ENCODE measurements around the gene EGF. TPM values are rescaled to one million over a fixed set of nuclear protein-coding genes. Genes with fewer than 3 reads are reported as not detected.

The EGF gene
- total RNA-seq, 5 donors from 2014 or later (not counting 1 experiment from before 2014, with no cell fraction given), result 0.20 TPM; not detected in 4

DNA sequence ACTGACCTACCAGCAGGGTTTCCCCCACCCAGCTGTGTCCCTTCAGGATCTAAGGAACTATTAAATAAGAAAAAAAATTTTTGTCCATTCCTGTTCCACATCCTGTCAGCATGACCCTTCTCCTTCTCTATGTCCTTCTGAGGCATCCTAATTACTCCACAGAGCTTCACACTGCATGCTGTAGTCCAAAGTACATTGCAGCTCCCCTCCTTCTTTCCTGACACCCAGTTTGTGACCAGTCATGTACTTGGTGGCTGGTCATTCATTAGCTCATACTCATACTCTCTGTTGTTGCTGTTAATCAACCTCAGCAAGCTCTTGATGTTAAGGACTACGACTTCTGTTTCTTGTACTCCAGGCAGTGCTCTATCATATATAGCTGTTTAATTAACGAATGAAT lies 2.4 kb upstream of the EGF start:
- H3K9me3 Mint-ChIP-seq, result no peaks in the 10 kb centered on the region
- H3K36me3 Mint-ChIP-seq, result no peaks in the 10 kb centered on the region
- no peak for DNase-seq
- Histone ChIP-seq H3K27ac (ENCODE audit: low read length) (no peak overlapping the region), H3K4me3 (ENCODE audit: control insufficient read depth in 1 of 2, extremely low read depth in 1 of 2, low read length in 1 of 2) (no peak overlapping the region), H3K36me3 (ENCODE audit: control insufficient read depth in 2 of 2, extremely low read depth in 1 of 2, insufficient read depth in 1 of 2, low read length in 1 of 2) (no peaks in the 10 kb centered on the region), H3K9me3 (no peaks in the 10 kb centered on the region), H3K4me1 (ENCODE audit: control insufficient read depth in 1 of 2, extremely low read depth in 1 of 2, insufficient read depth in 2 of 2, low read length in 2 of 2) (no peaks in the 10 kb centered on the region), H3K27me3 (replicated peaks in 1 of 2; ENCODE audit: control insufficient read depth in 2 of 2, extremely low read depth in 1 of 2, insufficient read depth in 2 of 2, low read length in 1 of 2) (peaks cover 0 to 6% of the 10 kb centered on the region in 2 experiments)
- H3K27me3 Mint-ChIP-seq, result peaks cover 38 to 41% of the 10 kb centered on the region in 2 donors
- CTCF ChIA-PET, result interaction anchor here in 1 of 2 donors (1.0 kb wide), 1 partner anchor 9 kb away, joined by 4 read pairs; no protein-coding TSS in a partner anchor
- POLR2A ChIA-PET, result no interaction called here
- no CpG with 5 or more reads among the region's 2 CpGs for WGBS (ENCODE audit: insufficient coverage)
- H3K4me3 Mint-ChIP-seq, result no peak overlapping the region
- ATAC-seq (replicated peaks in 1 of 4), result no peak
- H3K4me1 Mint-ChIP-seq, result no peaks in the 10 kb centered on the region
- H3K27ac Mint-ChIP-seq, result no peak overlapping the region

DNA sequence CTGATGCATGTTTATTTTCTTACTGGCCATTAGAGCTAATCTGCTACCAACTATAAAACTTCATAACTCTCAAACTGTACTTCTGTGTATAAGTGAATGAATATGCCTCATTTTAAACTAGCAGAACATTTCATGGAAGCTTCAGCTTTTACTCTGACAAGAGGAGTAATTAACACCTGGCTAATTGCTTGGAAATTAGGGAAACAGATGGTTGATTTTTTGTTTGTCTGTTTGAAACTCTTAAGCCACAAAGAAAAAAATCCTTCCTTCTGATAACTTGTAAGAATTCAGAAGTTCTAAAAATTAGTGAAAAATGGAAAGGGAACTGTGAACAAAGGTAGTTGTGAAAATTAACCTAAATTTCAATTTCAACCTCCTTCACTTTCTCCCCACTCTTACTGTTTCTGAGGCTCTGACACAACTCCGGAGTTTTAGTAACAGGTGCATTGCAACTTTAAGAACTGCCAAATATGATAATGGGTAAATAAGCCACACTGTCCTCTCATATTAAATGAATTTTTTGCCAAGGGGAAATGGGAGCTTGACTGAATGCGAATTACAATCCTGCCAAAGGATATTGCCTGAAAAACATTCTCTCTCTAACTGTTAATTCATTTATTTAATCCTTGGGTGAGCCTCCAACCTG lies 1.0 kb downstream of the EGF start:
- H3K36me3 Mint-ChIP-seq, result no peaks in the 10 kb centered on the region
- ChIA-PET POLR2A (no interaction called here), CTCF (no interaction called here)
- Histone ChIP-seq H3K4me1 (ENCODE audit: control insufficient read depth in 1 of 2, extremely low read depth in 1 of 2, insufficient read depth in 2 of 2, low read length in 2 of 2) (no peaks in the 10 kb centered on the region), H3K27me3 (replicated peaks in 1 of 2; ENCODE audit: control insufficient read depth in 2 of 2, extremely low read depth in 1 of 2, insufficient read depth in 2 of 2, low read length in 1 of 2) (peaks cover 0 to 6% of the 10 kb centered on the region in 2 experiments), H3K27ac (ENCODE audit: low read length) (no peak overlapping the region), H3K36me3 (ENCODE audit: control insufficient read depth in 2 of 2, extremely low read depth in 1 of 2, insufficient read depth in 1 of 2, low read length in 1 of 2) (no peaks in the 10 kb centered on the region), H3K4me3 (ENCODE audit: control insufficient read depth in 1 of 2, extremely low read depth in 1 of 2, low read length in 1 of 2) (no peak overlapping the region), H3K9me3 (no peaks in the 10 kb centered on the region)
- H3K27ac Mint-ChIP-seq, result no peak overlapping the region
- no peak for ATAC-seq (replicated peaks in 1 of 4)
- WGBS (ENCODE audit: insufficient coverage), result no CpG with 5 or more reads among the region's 2 CpGs
- no peak for DNase-seq
- H3K4me3 Mint-ChIP-seq, result no peak overlapping the region
- H3K4me1 Mint-ChIP-seq, result no peaks in the 10 kb centered on the region
- H3K9me3 Mint-ChIP-seq, result no peaks in the 10 kb centered on the region
- H3K27me3 Mint-ChIP-seq, result peaks cover 23 to 24% of the 10 kb centered on the region in 2 donors

DNA sequence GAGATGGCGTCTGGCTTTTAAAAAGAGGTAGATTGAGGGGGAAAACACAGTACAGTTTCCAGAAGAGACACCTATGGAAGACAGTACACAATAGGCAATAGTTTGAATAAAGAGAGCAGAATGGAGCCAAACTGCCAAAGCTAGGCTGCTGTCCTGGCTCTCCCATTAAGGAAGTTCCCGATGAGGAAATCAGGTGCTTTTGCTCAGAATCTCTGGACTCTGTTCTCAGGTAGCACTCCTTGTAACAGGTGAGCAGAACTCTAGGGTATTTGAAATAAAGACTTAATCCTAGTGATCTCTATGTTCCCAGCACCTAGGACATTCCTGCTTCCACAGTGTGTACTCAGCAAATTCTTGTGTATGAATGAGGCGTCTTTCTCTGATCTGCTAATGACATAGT lies 1.6 kb downstream of the EGF start:
- H3K27me3 ChIP-seq (replicated peaks in 1 of 2; ENCODE audit: control insufficient read depth in 2 of 2, extremely low read depth in 1 of 2, insufficient read depth in 2 of 2, low read length in 1 of 2), result peaks cover 0 to 6% of the 10 kb centered on the region in 2 experiments
- no peaks in the 10 kb centered on the region for H3K4me1 Mint-ChIP-seq
- no peaks in the 10 kb centered on the region for H3K9me3 ChIP-seq
- 67% methylated on average over 2 of the region's 3 CpGs for WGBS (ENCODE audit: insufficient coverage)
- H3K9me3 Mint-ChIP-seq, result no peaks in the 10 kb centered on the region
- ChIA-PET POLR2A (no interaction called here), CTCF (no interaction called here)
- no peak overlapping the region for H3K27ac ChIP-seq (ENCODE audit: low read length)
- no peaks in the 10 kb centered on the region for H3K36me3 ChIP-seq (ENCODE audit: control insufficient read depth in 2 of 2, extremely low read depth in 1 of 2, insufficient read depth in 1 of 2, low read length in 1 of 2)
- H3K4me3 Mint-ChIP-seq, result no peak overlapping the region
- peaks cover 23 to 24% of the 10 kb centered on the region in 2 donors for H3K27me3 Mint-ChIP-seq
- DNase-seq, result no peak
- H3K4me3 ChIP-seq (ENCODE audit: control insufficient read depth in 1 of 2, extremely low read depth in 1 of 2, low read length in 1 of 2), result no peak overlapping the region
- no peaks in the 10 kb centered on the region for H3K4me1 ChIP-seq (ENCODE audit: control insufficient read depth in 1 of 2, extremely low read depth in 1 of 2, insufficient read depth in 2 of 2, low read length in 2 of 2)
- no peak overlapping the region for H3K27ac Mint-ChIP-seq
- ATAC-seq (replicated peaks in 1 of 4), result no peak
- H3K36me3 Mint-ChIP-seq, result no peaks in the 10 kb centered on the region

DNA sequence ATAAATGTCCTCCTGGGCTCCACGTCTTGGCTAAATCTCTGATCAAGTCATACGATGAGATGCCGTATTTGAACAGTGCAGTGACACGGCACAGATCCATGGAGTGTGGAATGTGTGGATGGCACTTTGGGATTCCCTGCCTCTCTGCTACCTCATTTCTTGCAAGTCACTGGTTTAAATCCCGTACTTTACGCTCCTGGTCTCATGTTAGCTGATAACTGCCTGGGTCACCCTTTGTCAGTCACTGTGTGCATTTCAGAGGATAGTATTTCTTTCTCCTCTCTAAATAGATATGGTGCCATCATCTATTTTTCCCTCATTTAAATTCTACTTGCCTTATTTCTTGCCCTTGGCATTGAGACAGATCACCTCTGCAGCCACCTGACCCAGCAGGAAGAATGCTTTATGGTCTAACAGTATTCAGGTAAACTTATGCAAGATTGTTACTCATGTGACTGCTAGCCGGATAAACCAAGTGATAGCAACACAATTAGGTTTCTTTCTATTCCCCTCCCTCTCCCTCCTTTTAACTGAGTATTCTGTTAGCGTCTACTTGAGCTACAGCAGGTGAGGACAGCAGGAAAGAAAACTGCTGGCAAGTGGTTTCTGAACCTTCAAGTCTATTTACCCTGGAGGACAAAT lies 2.8 kb downstream of the EGF start:
- DNase-seq (no peak), ATAC-seq (replicated peaks in 1 of 4) (no peak)
- Histone ChIP-seq H3K4me1 (ENCODE audit: control insufficient read depth in 1 of 2, extremely low read depth in 1 of 2, insufficient read depth in 2 of 2, low read length in 2 of 2) (no peaks in the 10 kb centered on the region), H3K9me3 (no peaks in the 10 kb centered on the region), H3K36me3 (ENCODE audit: control insufficient read depth in 2 of 2, extremely low read depth in 1 of 2, insufficient read depth in 1 of 2, low read length in 1 of 2) (no peaks in the 10 kb centered on the region), H3K27me3 (replicated peaks in 1 of 2; ENCODE audit: control insufficient read depth in 2 of 2, extremely low read depth in 1 of 2, insufficient read depth in 2 of 2, low read length in 1 of 2) (peaks cover 0 to 6% of the 10 kb centered on the region in 2 experiments), H3K4me3 (ENCODE audit: control insufficient read depth in 1 of 2, extremely low read depth in 1 of 2, low read length in 1 of 2) (no peak overlapping the region), H3K27ac (ENCODE audit: low read length) (no peak overlapping the region)
- H3K27ac Mint-ChIP-seq, result no peak overlapping the region
- H3K4me3 Mint-ChIP-seq, result no peak overlapping the region
- H3K27me3 Mint-ChIP-seq, result peaks cover 20 to 24% of the 10 kb centered on the region in 2 donors
- CTCF ChIA-PET, result no interaction called here
- H3K4me1 Mint-ChIP-seq, result no peaks in the 10 kb centered on the region
- WGBS (ENCODE audit: insufficient coverage), result 90% methylated on average over 4 of the region's 8 CpGs
- no peaks in the 10 kb centered on the region for H3K9me3 Mint-ChIP-seq
- POLR2A ChIA-PET, result no interaction called here
- H3K36me3 Mint-ChIP-seq, result no peaks in the 10 kb centered on the region

DNA sequence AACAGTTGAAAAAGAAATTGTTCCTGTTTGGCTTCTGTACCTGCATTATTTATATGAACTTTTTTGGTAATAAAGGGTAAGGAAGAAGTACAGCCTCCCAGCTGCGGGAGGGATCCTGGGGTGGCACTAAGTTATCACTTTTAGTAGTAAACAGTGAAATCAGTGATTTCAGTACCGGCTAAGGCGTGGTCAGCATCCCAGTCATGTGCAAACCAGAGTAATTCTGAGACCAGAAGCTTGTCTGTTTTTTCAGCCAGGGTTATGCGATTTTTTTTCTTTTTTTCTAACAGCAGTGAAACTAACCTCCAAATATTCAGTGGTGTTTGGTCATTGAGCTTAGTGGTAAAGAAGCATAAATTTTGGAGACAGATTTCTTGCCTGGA lies 3.3 kb downstream of the EGF start:
- Mint-ChIP-seq H3K4me3 (no peak overlapping the region), H3K27me3 (peaks cover 19 to 24% of the 10 kb centered on the region in 2 donors), H3K27ac (no peak overlapping the region), H3K36me3 (no peaks in the 10 kb centered on the region), H3K9me3 (no peaks in the 10 kb centered on the region), H3K4me1 (no peaks in the 10 kb centered on the region)
- CTCF ChIA-PET, result no interaction called here
- Histone ChIP-seq H3K4me3 (ENCODE audit: control insufficient read depth in 1 of 2, extremely low read depth in 1 of 2, low read length in 1 of 2) (no peak overlapping the region), H3K36me3 (ENCODE audit: control insufficient read depth in 2 of 2, extremely low read depth in 1 of 2, insufficient read depth in 1 of 2, low read length in 1 of 2) (no peaks in the 10 kb centered on the region), H3K4me1 (ENCODE audit: control insufficient read depth in 1 of 2, extremely low read depth in 1 of 2, insufficient read depth in 2 of 2, low read length in 2 of 2) (no peaks in the 10 kb centered on the region), H3K27me3 (replicated peaks in 1 of 2; ENCODE audit: control insufficient read depth in 2 of 2, extremely low read depth in 1 of 2, insufficient read depth in 2 of 2, low read length in 1 of 2) (peaks cover 0 to 6% of the 10 kb centered on the region in 2 experiments), H3K27ac (ENCODE audit: low read length) (no peak overlapping the region), H3K9me3 (no peaks in the 10 kb centered on the region)
- DNase-seq (no peak), ATAC-seq (replicated peaks in 1 of 4) (no peak)
- 44% methylated on average over 3 of the region's 4 CpGs for WGBS (ENCODE audit: insufficient coverage)
- POLR2A ChIA-PET, result no interaction called here

DNA sequence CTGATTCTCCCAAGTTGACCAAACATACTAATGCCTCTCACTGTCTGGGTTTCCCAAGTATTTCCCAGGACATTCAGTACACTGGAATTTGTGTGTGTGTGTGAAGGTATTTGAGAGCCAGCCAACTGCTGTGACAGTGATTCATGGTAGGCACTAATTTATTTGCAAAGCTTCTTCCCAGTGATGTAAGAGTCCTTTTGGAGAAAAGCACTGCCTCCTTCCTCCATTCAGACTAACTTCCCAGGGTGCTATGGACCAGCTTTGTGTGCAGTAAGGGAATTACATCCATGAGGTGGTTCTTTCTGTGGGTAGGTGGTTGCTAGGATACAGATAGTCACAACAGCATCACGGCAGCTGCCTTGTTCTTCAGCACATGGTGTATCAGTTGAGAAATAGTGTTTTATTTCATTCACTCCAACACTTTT lies 8.7 kb downstream of the EGF start:
- Mint-ChIP-seq H3K4me1 (peaks cover 0 to 1% (median 0%) of the 10 kb centered on the region in 3 donors), H3K27me3 (peaks cover 0 to 3% of the 10 kb centered on the region in 2 donors), H3K9me3 (no peaks in the 10 kb centered on the region), H3K36me3 (no peaks in the 10 kb centered on the region), H3K4me3 (no peak overlapping the region), H3K27ac (no peak overlapping the region)
- Histone ChIP-seq H3K4me1 (ENCODE audit: control insufficient read depth in 1 of 2, extremely low read depth in 1 of 2, insufficient read depth in 2 of 2, low read length in 2 of 2) (no peaks in the 10 kb centered on the region), H3K27me3 (replicated peaks in 1 of 2; ENCODE audit: control insufficient read depth in 2 of 2, extremely low read depth in 1 of 2, insufficient read depth in 2 of 2, low read length in 1 of 2) (no peaks in the 10 kb centered on the region), H3K4me3 (ENCODE audit: control insufficient read depth in 1 of 2, extremely low read depth in 1 of 2, low read length in 1 of 2) (no peak overlapping the region), H3K9me3 (no peaks in the 10 kb centered on the region), H3K27ac (ENCODE audit: low read length) (no peak overlapping the region), H3K36me3 (ENCODE audit: control insufficient read depth in 2 of 2, extremely low read depth in 1 of 2, insufficient read depth in 1 of 2, low read length in 1 of 2) (no peaks in the 10 kb centered on the region)
- DNase-seq (no peak), ATAC-seq (replicated peaks in 1 of 4) (no peak)
- WGBS (ENCODE audit: insufficient coverage), result no CpG with 5 or more reads among the region's 1 CpG
- POLR2A ChIA-PET, result no interaction called here
- CTCF ChIA-PET, result no interaction called here

Measured in T-cell (primary cell).